ENCODE results near the gene CYP2R1.

The CYP2R1 gene

DNA sequence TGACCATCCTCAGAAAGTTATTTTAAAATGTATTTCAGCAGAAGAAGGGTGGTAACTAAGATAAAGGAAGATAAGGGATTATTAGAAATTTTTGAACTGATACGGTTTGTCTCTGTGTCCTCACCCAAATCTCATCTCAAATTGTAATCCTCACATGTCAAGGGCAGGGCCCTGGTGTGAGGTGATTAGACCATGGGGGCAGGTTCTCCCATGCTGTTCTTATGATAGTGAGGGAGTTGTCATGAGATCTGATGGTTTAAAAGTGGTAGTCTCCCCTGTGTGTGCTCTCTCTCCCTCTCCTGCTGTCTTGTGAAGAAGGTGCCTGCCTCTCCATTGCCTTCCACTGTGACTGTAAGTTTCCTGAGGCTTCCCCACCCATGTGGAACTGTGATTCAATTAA, 36.1 kb downstream of the CYP2R1 start:
- H3K36me3 ChIP-seq (ENCODE audit: insufficient read depth), result no peaks in the 10 kb centered on the region
- H3K27ac ChIP-seq, result no peak overlapping the region
- no peak overlapping the region for H3K9ac ChIP-seq
- no peak overlapping the region for H3K4me3 ChIP-seq (IDR thresholded peaks at IDR 0.05; ENCODE audit: insufficient read depth, low read depth, low read length)
- no peak overlapping the region for H3K4me2 ChIP-seq
- no peak for TF ChIP-seq CTCF (conservative IDR thresholded peaks at IDR 0.05; ENCODE audit: low read depth, low read length)
- H4K20me1 ChIP-seq (ENCODE audit: insufficient read depth), result no peaks in the 10 kb centered on the region
- H2AFZ ChIP-seq (ENCODE audit: low read depth), result no peak overlapping the region
- H3K4me1 ChIP-seq (ENCODE audit: low read depth, poor library complexity, severe bottlenecking), result peaks cover 29% of the 10 kb centered on the region
- no peaks in the 10 kb centered on the region for H3K79me2 ChIP-seq (ENCODE audit: insufficient read depth, low read depth)
- H3K27me3 ChIP-seq (ENCODE audit: insufficient read depth, low read depth), result no peaks in the 10 kb centered on the region

DNA sequence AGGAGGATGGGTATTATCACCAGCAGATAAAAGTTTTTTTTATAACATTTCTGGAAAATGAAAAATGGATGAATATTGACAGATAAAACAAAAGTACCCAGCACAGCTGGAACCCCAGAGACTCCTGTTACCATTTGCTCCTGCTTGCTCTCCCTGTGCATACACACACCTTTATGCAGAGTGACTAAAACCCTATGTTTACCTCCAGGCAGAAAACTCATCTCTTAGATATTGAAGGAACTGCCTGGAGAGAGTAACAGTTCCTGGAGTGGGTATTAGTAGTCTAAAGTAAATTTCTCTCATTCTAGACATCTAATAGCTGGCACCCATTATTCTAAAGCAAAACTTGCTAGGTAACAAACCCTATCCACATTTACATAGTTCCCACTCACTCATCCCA, 38.0 kb downstream of the CYP2R1 start:
- Histone ChIP-seq H3K36me3 (ENCODE audit: insufficient read depth) (no peaks in the 10 kb centered on the region), H3K27ac (no peak overlapping the region), H3K4me2 (no peak overlapping the region), H3K4me3 (IDR thresholded peaks at IDR 0.05; ENCODE audit: insufficient read depth, low read depth, low read length) (no peak overlapping the region), H2AFZ (ENCODE audit: low read depth) (no peak overlapping the region), H3K79me2 (ENCODE audit: insufficient read depth, low read depth) (no peaks in the 10 kb centered on the region), H4K20me1 (ENCODE audit: insufficient read depth) (no peaks in the 10 kb centered on the region), H3K27me3 (ENCODE audit: insufficient read depth, low read depth) (no peaks in the 10 kb centered on the region), H3K9ac (no peak overlapping the region), H3K4me1 (ENCODE audit: low read depth, poor library complexity, severe bottlenecking) (peaks cover 23% of the 10 kb centered on the region)
- TF ChIP-seq CTCF (conservative IDR thresholded peaks at IDR 0.05; ENCODE audit: low read depth, low read length), result no peak

DNA sequence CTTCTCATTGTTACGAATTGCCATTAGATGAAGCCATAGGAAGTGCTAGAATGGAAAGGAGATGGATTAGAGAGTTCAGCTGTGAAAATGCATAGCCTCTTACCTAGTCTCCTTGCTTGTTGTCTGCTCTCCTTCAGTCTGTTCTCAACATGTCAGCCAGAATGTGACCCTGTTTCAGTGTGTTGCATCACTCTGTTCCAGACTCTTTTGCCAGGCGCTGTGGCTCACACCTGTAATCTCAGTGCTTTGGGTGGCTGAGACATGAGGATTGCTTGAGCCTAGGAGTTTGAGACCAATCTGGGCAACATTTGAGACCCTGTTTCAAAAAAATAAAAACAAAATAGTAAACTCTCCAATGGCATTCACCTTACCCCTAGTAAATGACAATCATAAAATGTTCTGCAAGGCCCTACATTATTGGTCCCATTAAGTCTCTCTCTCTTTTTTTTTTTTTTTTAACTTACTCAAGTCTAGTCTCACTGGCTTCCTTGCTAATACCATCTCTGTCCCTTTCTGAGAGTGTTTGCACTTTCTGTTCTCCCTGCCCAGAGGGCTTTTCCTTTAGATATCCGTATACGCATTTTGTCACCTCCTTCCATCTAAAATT, 39.4 kb downstream of the CYP2R1 start:
- H3K4me1 ChIP-seq (ENCODE audit: low read depth, poor library complexity, severe bottlenecking), result peaks cover 23% of the 10 kb centered on the region
- no peak overlapping the region for H2AFZ ChIP-seq (ENCODE audit: low read depth)
- H3K4me3 ChIP-seq (IDR thresholded peaks at IDR 0.05; ENCODE audit: insufficient read depth, low read depth, low read length), result no peak overlapping the region
- no peaks in the 10 kb centered on the region for H3K79me2 ChIP-seq (ENCODE audit: insufficient read depth, low read depth)
- H3K27me3 ChIP-seq (ENCODE audit: insufficient read depth, low read depth), result no peaks in the 10 kb centered on the region
- no peak for TF ChIP-seq CTCF (conservative IDR thresholded peaks at IDR 0.05; ENCODE audit: low read depth, low read length)
- H3K9ac ChIP-seq, result no peak overlapping the region
- no peaks in the 10 kb centered on the region for H4K20me1 ChIP-seq (ENCODE audit: insufficient read depth)
- no peak overlapping the region for H3K27ac ChIP-seq
- H3K36me3 ChIP-seq (ENCODE audit: insufficient read depth), result no peaks in the 10 kb centered on the region
- no peak overlapping the region for H3K4me2 ChIP-seq

DNA sequence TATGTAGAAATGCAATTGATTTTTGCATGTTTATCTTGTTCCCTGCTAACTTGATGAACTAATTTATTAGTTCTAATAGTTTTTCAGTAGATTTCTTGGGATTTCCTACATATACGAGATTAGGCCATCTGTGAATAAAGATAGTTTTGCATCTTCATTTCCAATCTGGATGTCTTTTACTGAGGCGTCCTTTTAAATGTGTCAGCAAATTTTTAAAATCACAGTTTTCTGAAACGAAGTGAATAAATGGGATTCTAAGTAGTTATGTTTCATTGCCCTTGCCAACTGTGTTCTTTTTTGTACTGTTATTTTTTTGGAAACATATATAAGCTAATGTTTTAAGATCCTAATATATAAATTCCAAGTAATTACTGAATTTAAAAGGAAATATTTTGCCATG, 50.0 kb downstream of the CYP2R1 start:
- Histone ChIP-seq H3K27ac (no peak overlapping the region), H3K4me3 (IDR thresholded peaks at IDR 0.05; ENCODE audit: insufficient read depth, low read depth, low read length) (no peak overlapping the region), H3K36me3 (ENCODE audit: insufficient read depth) (peaks cover 3% of the 10 kb centered on the region; the same call in 1 of the 2 replicates), H3K4me2 (no peak overlapping the region), H3K27me3 (ENCODE audit: insufficient read depth, low read depth) (no peaks in the 10 kb centered on the region), H2AFZ (ENCODE audit: low read depth) (no peak overlapping the region), H4K20me1 (ENCODE audit: insufficient read depth) (no peaks in the 10 kb centered on the region), H3K9ac (no peak overlapping the region), H3K79me2 (ENCODE audit: insufficient read depth, low read depth) (no peaks in the 10 kb centered on the region), H3K4me1 (ENCODE audit: low read depth, poor library complexity, severe bottlenecking) (no peaks in the 10 kb centered on the region)
- TF ChIP-seq CTCF (conservative IDR thresholded peaks at IDR 0.05; ENCODE audit: low read depth, low read length), result no peak
